Suprapubic skin (tissue), 3 donors: Measurements from ENCODE around the gene RNF145.

ENCODE experiments used
- CTCF ChIP-seq, 2 donors: fragments of 200-600 bp in 1 of 2; fragments of 450-650 bp in 1 of 2; sonication (generic) in 1 of 2; IDR thresholded peaks; one replicate each; pipeline ENCODE4 v1.5.1; 2016 to 2019; ENCODE audit warnings: antibody characterized with exemption in 2 of 2, mild to moderate bottlenecking in 1 of 2, moderate library complexity in 1 of 2
- EP300 ChIP-seq: sonication (generic); formaldehyde crosslinking; IDR thresholded peaks from one replicate; pipeline ENCODE4 v1.6.1; 2017; ENCODE audit warnings: antibody characterized with exemption

DNA sequence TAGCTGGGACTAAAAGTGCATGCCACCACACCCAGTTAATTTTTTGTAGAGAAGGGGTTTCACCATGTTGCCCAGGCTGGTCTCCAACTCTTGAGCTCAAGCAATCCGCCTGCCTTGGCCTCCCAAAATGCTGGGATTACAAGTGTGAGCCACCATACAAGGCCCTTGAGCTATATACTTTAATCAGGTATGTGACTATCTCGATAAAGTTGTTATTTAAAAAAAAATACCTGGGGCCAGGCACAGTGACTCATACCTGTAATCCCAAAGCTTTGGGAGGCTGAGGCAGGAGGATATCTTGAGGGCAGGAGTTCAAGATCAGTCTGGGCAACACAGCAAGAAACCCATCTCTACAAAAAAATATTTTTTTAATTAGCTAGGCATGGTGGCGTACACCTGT lies 19.2 kb downstream of the RNF145 start:
- TF ChIP-seq CTCF (IDR thresholded peaks at IDR 0.05) = no peak
- TF ChIP-seq EP300 = no peak
